OCI-LY7 (cell line): ENCODE measurements around the gene CYP11A1. TPM values are rescaled to one million over a fixed set of nuclear protein-coding genes. Genes with fewer than 3 reads are reported as not detected.

Experiments used
- BruUV-seq: library from RNA; stranded (reverse); fragments of 400-500 nt; replicated peaks from 2 replicates; lab custom pipeline; 2021; lab: Mats Ljungman, UMichigan
- CTCF ChIA-PET: fragments of 300-600 bp; sonication (Branson Sonifier 250); formaldehyde crosslinking; loops from one replicate; lab custom pipeline; 2022; ENCODE audit warnings: antibody characterized with exemption; ENCODE audit not compliant: unreplicated experiment; lab: Charles Lee
- POLR2A ChIA-PET: fragments of 300-600 bp; sonication (Branson Sonifier 250); formaldehyde crosslinking; loops from one replicate; lab custom pipeline; 2022; ENCODE audit warnings: antibody characterized with exemption; lab: Charles Lee
- DNase-seq: peaks from one replicate; pipeline ENCODE4 v3.0.0-alpha.2; 2015; ENCODE audit warnings: low spot score
- H2AFZ ChIP-seq: fragments of 200-600 bp; sonication (generic), shearing (Covaris generic); 2 replicates; pipeline ENCODE4 v1.6.1; 2014; ENCODE audit warnings: mild to moderate bottlenecking, antibody characterized with exemption, low read length, moderate library complexity
- H3K27ac ChIP-seq: fragments of 200-600 bp; sonication (generic); 2 replicates; pipeline ENCODE4 v1.5.1; 2014; ENCODE audit warnings: mixed run types, low read depth, mild to moderate bottlenecking, moderate library complexity, low read length, inconsistent platforms; ENCODE audit not compliant: poor library complexity, severe bottlenecking
- H3K36me3 ChIP-seq: fragments of 200-600 bp; sonication (generic); 2 replicates; pipeline ENCODE4 v1.6.1; 2014; ENCODE audit warnings: mild to moderate bottlenecking, antibody characterized with exemption, low read length, moderate library complexity, mixed read lengths; ENCODE audit not compliant: insufficient read depth
- H3K4me1 ChIP-seq: fragments of 200-600 bp; sonication (generic); 2 replicates; pipeline ENCODE4 v1.5.1; 2014; ENCODE audit warnings: mild to moderate bottlenecking, low read length; ENCODE audit not compliant: insufficient read depth, poor library complexity, severe bottlenecking
- H3K4me2 ChIP-seq: fragments of 200-600 bp; sonication (generic); 2 replicates; pipeline ENCODE4 v1.6.1; 2014; ENCODE audit warnings: mild to moderate bottlenecking, low read length
- H3K4me3 ChIP-seq: fragments of 200-600 bp; sonication (generic); 2 replicates; pipeline ENCODE4 v1.5.1; 2014; ENCODE audit warnings: mild to moderate bottlenecking, low read depth, low read length; ENCODE audit not compliant: poor library complexity, severe bottlenecking
- H3K79me2 ChIP-seq: fragments of 200-600 bp; sonication (generic); 2 replicates; pipeline ENCODE4 v1.6.1; 2016; ENCODE audit warnings: low read depth, mild to moderate bottlenecking, low read length, moderate library complexity, mixed read lengths; ENCODE audit not compliant: insufficient read depth
- H3K9me2 ChIP-seq: fragments of 200-600 bp; sonication (generic); 2 replicates; pipeline ENCODE4 v1.6.1; 2016; ENCODE audit warnings: mild to moderate bottlenecking, low read length, mixed read lengths; ENCODE audit not compliant: insufficient read depth
- H3K9me3 ChIP-seq: fragments of 200-600 bp; sonication (generic); 2 replicates; pipeline ENCODE4 v1.6.1; 2014; ENCODE audit warnings: mild to moderate bottlenecking, mixed run types, low read length, mixed read lengths
- H4K20me1 ChIP-seq: fragments of 200-600 bp; sonication (generic); 2 replicates; pipeline ENCODE4 v1.6.1; 2014; ENCODE audit warnings: mild to moderate bottlenecking, antibody characterized with exemption, low read length, moderate library complexity, mixed read lengths; ENCODE audit not compliant: insufficient read depth
- CTCF ChIP-seq: fragments of 200-600 bp; sonication (generic); conservative IDR thresholded peaks from 2 replicates; pipeline ENCODE4 v1.5.1; 2014; ENCODE audit warnings: mild to moderate bottlenecking, antibody characterized with exemption, low read length, moderate library complexity, mixed read lengths
- EZH2phosphoT487 ChIP-seq: fragments of 200-600 bp; sonication (generic); IDR thresholded peaks from 2 replicates; pipeline ENCODE4 v1.6.1; 2018; ENCODE audit warnings: low read depth, borderline replicate concordance, mild to moderate bottlenecking, mixed run types, antibody characterized with exemption, low read length, moderate library complexity, mixed read lengths
- intact Hi-C: fragments of 100-400 bp; cut with micrococcal nuclease; formaldehyde crosslinking; loops from one replicate; pipeline ENCODE4 v1.10.0; 2022; ENCODE audit not compliant: unreplicated experiment
- total RNA-seq, 2 experiments: library from RNA; depleted of rRNA in 1 of 2; stranded (reverse); fragments of >200 nt in 1 of 2; shearing (Covaris generic) in 1 of 2; gene quantifications; 2 replicates each; pipeline ENCODE4 v1.2.3, GENCODE V29; 2014 to 2022

The CYP11A1 gene
- total RNA-seq, 2 experiments from 2014 or later, result not detected

- Histone ChIP-seq H3K9me3 (no peaks in the 10 kb centered on the region), H3K4me3 (no peak overlapping the region), H3K79me2 (no peaks in the 10 kb centered on the region), H3K9me2 (no peaks in the 10 kb centered on the region), H3K27ac (no peak overlapping the region), H3K36me3 (no peaks in the 10 kb centered on the region), H4K20me1 (no peaks in the 10 kb centered on the region), H3K4me1 (peaks cover 43% of the 10 kb centered on the region), H2AFZ (no peak overlapping the region), H3K4me2 (no peak overlapping the region)
- CTCF ChIA-PET, result no interaction called here
- intact Hi-C loops, result no loop called here
- TF ChIP-seq CTCF, result no peak
- TF ChIP-seq EZH2phosphoT487, result no peak
- POLR2A ChIA-PET, result no interaction called here
- no peak for DNase-seq
- no TSS peak for BruUV-seq
Observed at GRCh38 chr15:74381190-74381453, 13.7 kb upstream of the CYP11A1 start.

- Histone ChIP-seq H3K9me2 (no peaks in the 10 kb centered on the region), H3K9me3 (no peaks in the 10 kb centered on the region), H3K4me3 (no peak overlapping the region), H3K27ac (no peak overlapping the region), H3K4me2 (no peak overlapping the region), H3K79me2 (no peaks in the 10 kb centered on the region), H4K20me1 (no peaks in the 10 kb centered on the region), H2AFZ (no peak overlapping the region), H3K36me3 (no peaks in the 10 kb centered on the region), H3K4me1 (peaks cover 37% of the 10 kb centered on the region)
- POLR2A ChIA-PET, result no interaction called here
- no TSS peak for BruUV-seq
- TF ChIP-seq EZH2phosphoT487 (no peak), CTCF (no peak)
- intact Hi-C loops, result no loop called here
- CTCF ChIA-PET, result no interaction called here
- DNase-seq, result no peak
Observed at GRCh38 chr15:74380361-74381189, 13.1 kb upstream of the CYP11A1 start.

- TF ChIP-seq CTCF (no peak), EZH2phosphoT487 (no peak)
- BruUV-seq, result no TSS peak
- POLR2A ChIA-PET, result no interaction called here
- Histone ChIP-seq H3K27ac (no peak overlapping the region), H3K9me3 (no peaks in the 10 kb centered on the region), H4K20me1 (no peaks in the 10 kb centered on the region), H3K9me2 (no peaks in the 10 kb centered on the region), H3K79me2 (no peaks in the 10 kb centered on the region), H3K4me3 (no peak overlapping the region), H3K4me2 (no peak overlapping the region), H2AFZ (no peak overlapping the region), H3K4me1 (peaks cover 28% of the 10 kb centered on the region), H3K36me3 (no peaks in the 10 kb centered on the region)
- CTCF ChIA-PET, result interaction anchor here (1.0 kb wide), 1 partner anchor 56 kb away, joined by 3 read pairs; no protein-coding TSS in a partner anchor
- DNase-seq, result no peak
- intact Hi-C loops, result loop anchor here (10.0 kb wide), 1 partner anchor 386 kb away; no protein-coding TSS in a partner anchor
Observed at GRCh38 chr15:74378848-74379247, 11.4 kb upstream of the CYP11A1 start.
